ENCODE results near the gene SLAMF9. TPM values are rescaled to one million over a fixed set of nuclear protein-coding genes. Genes with fewer than 3 reads are reported as not detected.
A peak's percentile ranks its signal among the peaks of the same experiment; 100 is the strongest.

SLAMF9 gene
- total RNA-seq, 1 experiment from 2014 or later, result not detected

DNA sequence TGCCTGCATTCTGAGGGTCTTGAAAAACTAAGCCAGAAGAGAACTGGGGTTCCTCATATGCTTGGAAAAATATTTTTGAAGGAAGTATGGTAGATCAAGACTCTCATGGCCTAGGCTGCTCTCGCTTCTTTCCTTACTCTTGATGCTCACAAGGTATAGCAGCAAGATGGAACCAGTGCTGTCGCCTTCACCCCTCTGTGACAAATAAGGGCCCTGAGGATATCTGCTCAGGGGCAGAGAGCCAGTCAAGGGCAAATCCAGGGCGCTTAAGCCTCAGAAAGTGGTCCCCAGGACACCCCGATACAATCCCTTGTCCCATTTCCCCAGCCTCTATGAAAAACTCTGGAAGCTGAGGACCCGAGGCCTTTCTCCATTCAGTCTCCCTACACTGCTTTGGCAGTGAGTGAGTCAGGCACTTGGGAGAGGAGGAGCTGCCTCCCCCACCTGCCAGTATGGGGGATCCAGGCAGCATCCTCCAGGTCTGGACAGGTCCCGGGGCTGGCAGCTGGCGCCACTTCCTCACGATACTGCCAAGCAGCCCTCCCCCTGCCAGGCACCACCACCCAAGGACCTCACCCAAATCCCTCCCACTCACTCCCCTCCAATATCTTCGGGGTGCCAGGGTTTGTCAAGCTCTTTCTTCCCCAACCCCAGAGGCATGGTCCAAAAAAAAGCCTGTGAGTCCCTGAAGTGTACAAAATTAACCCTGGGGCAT lies 10.0 kb downstream of the SLAMF9 start:
- Histone ChIP-seq H3K4ac (ENCODE audit: low read depth, low read length) (no peak overlapping the region), H3K18ac (ENCODE audit: insufficient read length, low read depth, low read length) (no peak overlapping the region), H4K5ac (ENCODE audit: insufficient read length, low read depth, low read length) (no peak overlapping the region), H3K4me1 (ENCODE audit: insufficient read depth, low read length) (no peaks in the 10 kb centered on the region; the same call in 1 of the 2 replicates), H3K79me1 (ENCODE audit: insufficient read depth, low read depth, low read length, poor library complexity, severe bottlenecking) (no peaks in the 10 kb centered on the region), H3K56ac (ENCODE audit: insufficient read length, low read depth, low read length) (no peak overlapping the region), H2BK5ac (ENCODE audit: insufficient read length, low read length) (no peak overlapping the region), H3K79me2 (ENCODE audit: insufficient read depth, low read length) (no peaks in the 10 kb centered on the region), H2BK120ac (ENCODE audit: low read depth, low read length, poor library complexity, severe bottlenecking) (no peak overlapping the region), H2AK5ac (ENCODE audit: insufficient read length, low read length) (no peak overlapping the region), H4K20me1 (ENCODE audit: control insufficient read depth, insufficient read depth, insufficient read length) (no peaks in the 10 kb centered on the region), H3K23ac (ENCODE audit: insufficient read length, low read depth, low read length) (no peak overlapping the region), H3T11ph (ENCODE audit: low read length) (no peak overlapping the region), H4K8ac (replicated peaks; ENCODE audit: insufficient read length, low read depth, low read length) (no peak overlapping the region), H4K91ac (ENCODE audit: insufficient read length, low read depth, low read length) (no peak overlapping the region), H2BK15ac (ENCODE audit: low read depth, low read length) (no peak overlapping the region), H3K14ac (ENCODE audit: insufficient read depth, low read length) (no peak overlapping the region), H3K9me3 (ENCODE audit: control insufficient read depth, low read depth, low read length) (no peaks in the 10 kb centered on the region), H2BK20ac (ENCODE audit: low read depth, low read length, poor library complexity, severe bottlenecking) (no peak overlapping the region), H2AFZ (ENCODE audit: low read length) (no peak overlapping the region), H3K9ac (ENCODE audit: extremely low read depth, insufficient read length, low read length) (no peak overlapping the region), H2BK12ac (ENCODE audit: insufficient read length, low read depth, low read length) (no peak overlapping the region), H3K27me3 (ENCODE audit: insufficient read depth, low read length) (no peaks in the 10 kb centered on the region), H3K27ac (ENCODE audit: insufficient read length, low read depth, low read length) (no peak overlapping the region), H3K23me2 (ENCODE audit: insufficient read length, low read depth, low read length, poor library complexity, severe bottlenecking) (peaks cover 10% of the 10 kb centered on the region), H3K4me2 (ENCODE audit: insufficient read depth, insufficient read length, low read length) (no peak overlapping the region)
- H3K36me3 Mint-ChIP-seq (ENCODE audit: insufficient read depth in 1 of 3, low read depth in 3 of 3), result peaks cover 4 to 13% (median 8%) of the 10 kb centered on the region in 3 experiments; a peak in 6 of 7 replicates
- no peaks in the 10 kb centered on the region for H3K9me3 Mint-ChIP-seq
- H3K27me3 Mint-ChIP-seq (ENCODE audit: low read depth), result peaks cover 3% of the 10 kb centered on the region
- WGBS (ENCODE audit: extremely low coverage, insufficient read length, low lambda C conversion rate), result no CpG with 5 or more reads among the region's 9 CpGs
- no peak for DNase-seq
- peaks cover 29 to 56% of the 10 kb centered on the region in 2 experiments for H3K4me1 Mint-ChIP-seq
- TF ChIP-seq, protein P1, sequence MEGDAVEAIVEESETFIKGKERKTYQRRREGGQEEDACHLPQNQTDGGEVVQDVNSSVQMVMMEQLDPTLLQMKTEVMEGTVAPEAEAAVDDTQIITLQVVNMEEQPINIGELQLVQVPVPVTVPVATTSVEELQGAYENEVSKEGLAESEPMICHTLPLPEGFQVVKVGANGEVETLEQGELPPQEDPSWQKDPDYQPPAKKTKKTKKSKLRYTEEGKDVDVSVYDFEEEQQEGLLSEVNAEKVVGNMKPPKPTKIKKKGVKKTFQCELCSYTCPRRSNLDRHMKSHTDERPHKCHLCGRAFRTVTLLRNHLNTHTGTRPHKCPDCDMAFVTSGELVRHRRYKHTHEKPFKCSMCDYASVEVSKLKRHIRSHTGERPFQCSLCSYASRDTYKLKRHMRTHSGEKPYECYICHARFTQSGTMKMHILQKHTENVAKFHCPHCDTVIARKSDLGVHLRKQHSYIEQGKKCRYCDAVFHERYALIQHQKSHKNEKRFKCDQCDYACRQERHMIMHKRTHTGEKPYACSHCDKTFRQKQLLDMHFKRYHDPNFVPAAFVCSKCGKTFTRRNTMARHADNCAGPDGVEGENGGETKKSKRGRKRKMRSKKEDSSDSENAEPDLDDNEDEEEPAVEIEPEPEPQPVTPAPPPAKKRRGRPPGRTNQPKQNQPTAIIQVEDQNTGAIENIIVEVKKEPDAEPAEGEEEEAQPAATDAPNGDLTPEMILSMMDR (conservative IDR thresholded peaks at IDR 0.05), result no peak
- H3K4me3 Mint-ChIP-seq, result peak overlapping the region in 1 of 2 experiments; percentile 92; a peak in 2 of 5 replicates
- H3K27ac Mint-ChIP-seq, result 0 out of 7 replicates have a peak overlapping the region, but pooled peaks of 1 of the 3 experiments have one; percentile 56

All from H9 (cell line).